B cell (primary cell): Measurements from ENCODE around the gene TCAP.

Experiments
- CTCF ChIP-seq: fragments of 200-600 bp; IDR thresholded peaks from one replicate; pipeline ENCODE4 v1.8.0; 2022; ENCODE audit warnings: antibody characterized with exemption, mild to moderate bottlenecking
- EZH2 ChIP-seq: IDR thresholded peaks from 2 replicates; pipeline ENCODE4 v1.6.1; 2012; ENCODE audit warnings: borderline replicate concordance, low read depth, mild to moderate bottlenecking, moderate library complexity, low read length; ENCODE audit not compliant: insufficient read depth, poor library complexity, severe bottlenecking

- TF ChIP-seq CTCF (no peak), EZH2 (no peak)
Observed at GRCh38 chr17:39715375-39716072, 50.4 kb downstream of the TCAP start.
